ENCODE measurements around the gene TAF10.

The TAF10 gene

GRCh38 chr11:6612213-6613041, at the start of gene TAF10:
TSS of gene TAF10 (minus strand) at chr11:6612216. CDS start at chr11:6612189, 27 bp downstream.
- DNase-seq: peak; percentile 91

- DNase-seq: no peak
Observed at GRCh38 chr11:6660712-6661111, 48.7 kb upstream of the TAF10 start.

GRCh38 chr11:6658647-6659046, 46.6 kb upstream of the TAF10 start:
- DNase-seq: no peak

GRCh38 chr11:6657346-6657745, 45.3 kb upstream of the TAF10 start:
- no peak for DNase-seq

- DNase-seq: no peak
Observed at GRCh38 chr11:6656936-6657335, 44.9 kb upstream of the TAF10 start.

- no peak for DNase-seq
Observed at GRCh38 chr11:6656584-6656915, 44.5 kb upstream of the TAF10 start.

- no peak for DNase-seq
Observed at GRCh38 chr11:6655790-6656583, 44.0 kb upstream of the TAF10 start, which contains the start of gene DCHS1. TSS of gene DCHS1 (minus strand) at chr11:6655809. CDS start at chr11:6641613, 14,196 bp downstream.

GRCh38 chr11:6655020-6655789, 43.2 kb upstream of the TAF10 start:
- no peak for DNase-seq

GRCh38 chr11:6654281-6655019, 42.4 kb upstream of the TAF10 start:
- no peak for DNase-seq

GRCh38 chr11:6653656-6654055, 41.6 kb upstream of the TAF10 start:
- no peak for DNase-seq

GRCh38 chr11:6653097-6653496, 41.1 kb upstream of the TAF10 start:
- DNase-seq: no peak

GRCh38 chr11:6652182-6652581, 40.2 kb upstream of the TAF10 start:
- no peak for DNase-seq

- no peak for DNase-seq
Observed at GRCh38 chr11:6650980-6651379, 39.0 kb upstream of the TAF10 start.

GRCh38 chr11:6650104-6650503, 38.1 kb upstream of the TAF10 start:
- no peak for DNase-seq

- DNase-seq: no peak
Observed at GRCh38 chr11:6648501-6648900, 36.5 kb upstream of the TAF10 start.

- no peak for DNase-seq
Observed at GRCh38 chr11:6647836-6648235, 35.8 kb upstream of the TAF10 start.

- no peak for DNase-seq
Observed at GRCh38 chr11:6646918-6647679, 35.1 kb upstream of the TAF10 start.

GRCh38 chr11:6646576-6646917, 34.5 kb upstream of the TAF10 start:
- DNase-seq: no peak

GRCh38 chr11:6646071-6646470, 34.1 kb upstream of the TAF10 start:
- no peak for DNase-seq

GRCh38 chr11:6642957-6643356, 30.9 kb upstream of the TAF10 start:
- DNase-seq: no peak

GRCh38 chr11:6640985-6641701, 29.1 kb upstream of the TAF10 start:
- no peak for DNase-seq
